HCT116 (cell line): ENCODE data around the gene TNFRSF8. TPM values are rescaled to one million over a fixed set of nuclear protein-coding genes. Genes with fewer than 3 reads are reported as not detected.

Source experiments
- ATAC-seq: fragments of 200-7000 bp; cut with Tn5 transposase; 2 replicates; pipeline ENCODE4 v1.9.1; 2020; ENCODE audit warnings: mild to moderate bottlenecking, moderate library complexity
- BruUV-seq: library from RNA; stranded (reverse); fragments of 400-500 nt; replicated peaks from 2 replicates; lab custom pipeline; 2021; lab: Mats Ljungman, UMichigan
- CTCF ChIA-PET: fragments of 300-600 bp; sonication (Branson Sonifier 250); formaldehyde crosslinking; loops from one replicate; lab custom pipeline; 2021; ENCODE audit warnings: antibody characterized with exemption; lab: Charles Lee
- POLR2A ChIA-PET: fragments of 300-600, 350-600 bp; sonication (Branson Sonifier 250); formaldehyde crosslinking; loops from one replicate; lab custom pipeline; 2021; ENCODE audit warnings: antibody characterized with exemption; lab: Charles Lee
- RAD21 ChIA-PET, 2 experiments: fragments of 300-600 bp; sonication (Branson Sonifier 250); formaldehyde crosslinking; loops; one replicate each; lab custom pipeline; 2023; ENCODE audit warnings: low total read pairs in 2 of 2; ENCODE audit not compliant: uncharacterized antibody in 2 of 2, unreplicated experiment in 2 of 2, low non-redundant PET in 1 of 2; lab: Charles Lee
- DNase-seq: peaks from one replicate; pipeline ENCODE4 v3.0.0-alpha.2; 2010; ENCODE audit warnings: low read depth, low spot score
- H2AFZ ChIP-seq: fragments of 200-600 bp; shearing (Covaris generic), sonication (generic); 2 replicates; pipeline ENCODE4 v1.6.1; 2017; ENCODE audit warnings: low read depth, mixed run types, mixed read lengths, antibody characterized with exemption, low read length; ENCODE audit not compliant: poor library complexity, severe bottlenecking
- H3K27ac ChIP-seq: 2 replicates; pipeline ENCODE4 v1.5.1; 2012; ENCODE audit warnings: low read depth, low read length
- H3K27me3 ChIP-seq: fragments of 200-600 bp; sonication (generic); 2 replicates; pipeline ENCODE4 v1.6.1; 2016; ENCODE audit warnings: mixed run types, low read length, mixed read lengths; ENCODE audit not compliant: insufficient read depth
- H3K36me3 ChIP-seq, 2 experiments: fragments of 200-500 bp in 1 of 2; fragments of 200-600 bp in 1 of 2; sonication (Bioruptor generic) in 1 of 2; sonication (generic) in 1 of 2; 2 replicates each; pipeline versions ENCODE4 v1.5.1 to v1.6.1; 2014 to 2016; ENCODE audit warnings: low read length in 2 of 2, inconsistent platforms in 1 of 2, mixed read lengths in 1 of 2, mixed run types in 1 of 2; ENCODE audit not compliant: insufficient read depth in 2 of 2, control insufficient read depth in 1 of 2
- H3K4me1 ChIP-seq, 2 experiments: fragments of 200-600 bp in 1 of 2; sonication (generic) in 1 of 2; 2 replicates each; pipeline versions ENCODE4 v1.5.1 to v1.6.1; 2012 to 2017; ENCODE audit warnings: low read length in 2 of 2, inconsistent platforms in 1 of 2, mild to moderate bottlenecking in 1 of 2, mixed read lengths in 1 of 2, mixed run types in 1 of 2, moderate library complexity in 1 of 2; ENCODE audit not compliant: insufficient read depth in 2 of 2, control insufficient read depth in 1 of 2
- H3K4me2 ChIP-seq: fragments of 200-600 bp; sonication (generic); 2 replicates; pipeline ENCODE4 v1.6.1; 2017; ENCODE audit warnings: mixed run types, low read length, mixed read lengths
- H3K4me3 ChIP-seq, 2 experiments: fragments of 200-600 bp in 1 of 2; sonication (generic) in 1 of 2; replicated peaks in 1 of 2; 2 replicates each; pipeline ENCODE4 v1.5.1; 2011 to 2016; ENCODE audit warnings: low read length in 2 of 2, control low read depth in 1 of 2, low read depth in 1 of 2, mild to moderate bottlenecking in 1 of 2, mixed read lengths in 1 of 2, mixed run types in 1 of 2
- H3K79me2 ChIP-seq: fragments of 200-600 bp; sonication (generic); 2 replicates; pipeline ENCODE4 v1.6.1; 2017; ENCODE audit warnings: mild to moderate bottlenecking, mixed run types, low read length, moderate library complexity, mixed read lengths; ENCODE audit not compliant: insufficient read depth
- H3K9ac ChIP-seq: fragments of 200-600 bp; sonication (generic); 2 replicates; pipeline ENCODE4 v1.6.1; 2016; ENCODE audit warnings: low read length, mixed read lengths
- H3K9me2 ChIP-seq: fragments of 200-600 bp; sonication (generic), shearing (Covaris generic); 2 replicates; pipeline ENCODE4 v1.6.1; 2017; ENCODE audit warnings: mixed run types, mild to moderate bottlenecking, moderate library complexity; ENCODE audit not compliant: insufficient read depth
- H3K9me3 ChIP-seq, 2 experiments: fragments of 200-500 bp in 1 of 2; fragments of 200-600 bp in 1 of 2; sonication (Bioruptor generic) in 1 of 2; sonication (generic) in 1 of 2; 2 replicates each; pipeline ENCODE4 v1.6.1; 2014 to 2017; ENCODE audit warnings: low read length in 2 of 2, mixed read lengths in 2 of 2, inconsistent platforms in 1 of 2, low read depth in 1 of 2, mild to moderate bottlenecking in 1 of 2, mixed run types in 1 of 2, moderate library complexity in 1 of 2; ENCODE audit not compliant: control insufficient read depth in 1 of 2, insufficient read depth in 1 of 2
- H4K20me1 ChIP-seq: fragments of 200-600 bp; sonication (generic), shearing (Covaris generic); 2 replicates; pipeline ENCODE4 v1.6.1; 2017; ENCODE audit warnings: mixed run types, mild to moderate bottlenecking, moderate library complexity; ENCODE audit not compliant: insufficient read depth
- CBX3 ChIP-seq: IDR thresholded peaks from 2 replicates; pipeline ENCODE4 v1.6.1; 2012; ENCODE audit warnings: low read depth
- EZH2 ChIP-seq: fragments of 200-600 bp; sonication (generic); IDR thresholded peaks from 2 replicates; pipeline ENCODE4 v1.6.1; 2017; ENCODE audit warnings: antibody characterized with exemption, mixed run types
- EZH2phosphoT487 ChIP-seq: fragments of 200-600 bp; IDR thresholded peaks from 2 replicates; pipeline ENCODE4 v1.6.1; 2018; ENCODE audit warnings: antibody characterized with exemption, borderline replicate concordance
- FOSL1 ChIP-seq: IDR thresholded peaks from 2 replicates; pipeline ENCODE4 v1.6.1; 2012; ENCODE audit warnings: low read depth
- JUND ChIP-seq: IDR thresholded peaks from 2 replicates; pipeline ENCODE4 v1.6.1; 2012
- POLR2AphosphoS5 ChIP-seq: IDR thresholded peaks from 2 replicates; pipeline ENCODE4 v1.6.1; 2011; ENCODE audit warnings: mild to moderate bottlenecking, low read depth, low read length, moderate library complexity
- RAD21 ChIP-seq: IDR thresholded peaks from 2 replicates; pipeline ENCODE4 v1.6.1; 2012; ENCODE audit warnings: low read depth, mild to moderate bottlenecking
- SP1 ChIP-seq: IDR thresholded peaks from 2 replicates; pipeline ENCODE4 v1.6.1; 2012; ENCODE audit warnings: low read depth
- SRF ChIP-seq: IDR thresholded peaks from 2 replicates; pipeline ENCODE4 v1.6.1; 2012; ENCODE audit warnings: low read depth
- TCF7L2 ChIP-seq: IDR thresholded peaks from 2 replicates; pipeline ENCODE4 v1.7.0; 2011; ENCODE audit warnings: borderline replicate concordance, inconsistent platforms; ENCODE audit not compliant: insufficient read depth, insufficient read length; ENCODE audit errors: extremely low read depth
- YY1 ChIP-seq: IDR thresholded peaks from 2 replicates; pipeline ENCODE4 v1.6.1; 2011; ENCODE audit warnings: low read length, low read depth, moderate library complexity, mild to moderate bottlenecking; ENCODE audit not compliant: insufficient replicate concordance; ENCODE audit errors: extremely low read depth
- ZNF274 ChIP-seq: fragments of 200-500 bp; sonication (Bioruptor generic); IDR thresholded peaks from 2 replicates; pipeline ENCODE4 v1.6.1; 2014; ENCODE audit warnings: mild to moderate bottlenecking, low read depth, low read length, inconsistent platforms
- intact Hi-C: fragments of 100-400 bp; cut with micrococcal nuclease; formaldehyde crosslinking; loops from 2 replicates; pipeline ENCODE4 v1.10.0; 2022
- total RNA-seq: library from RNA; stranded (reverse); gene quantifications from one replicate; pipeline ENCODE4 v1.2.1, GENCODE V29; 2021; ENCODE audit not compliant: unreplicated experiment
- TF ChIP-seq, protein P1 (sequence below), 3 experiments: fragments of 200-600 bp in 1 of 3; sonication (generic) in 1 of 3; IDR thresholded peaks in 2 of 3; conservative IDR thresholded peaks in 1 of 3; 2 replicates each; pipeline ENCODE4 v1.5.1; 2012 to 2017; ENCODE audit warnings: low read depth in 2 of 3, low read length in 2 of 3, antibody characterized with exemption in 1 of 3, borderline replicate concordance in 1 of 3, control low read depth in 1 of 3, mild to moderate bottlenecking in 1 of 3, mixed read lengths in 1 of 3, mixed run types in 1 of 3, moderate library complexity in 1 of 3; ENCODE audit not compliant: insufficient read depth in 1 of 3
- TF ChIP-seq, protein P2 (sequence below): IDR thresholded peaks from 2 replicates; pipeline ENCODE4 v1.6.1; 2012
- TF ChIP-seq, protein P3 (sequence below): IDR thresholded peaks from 2 replicates; pipeline ENCODE4 v1.6.1; 2012

The TNFRSF8 gene
- total RNA-seq, 1 experiment from 2014 or later: 0.17 TPM

DNA sequence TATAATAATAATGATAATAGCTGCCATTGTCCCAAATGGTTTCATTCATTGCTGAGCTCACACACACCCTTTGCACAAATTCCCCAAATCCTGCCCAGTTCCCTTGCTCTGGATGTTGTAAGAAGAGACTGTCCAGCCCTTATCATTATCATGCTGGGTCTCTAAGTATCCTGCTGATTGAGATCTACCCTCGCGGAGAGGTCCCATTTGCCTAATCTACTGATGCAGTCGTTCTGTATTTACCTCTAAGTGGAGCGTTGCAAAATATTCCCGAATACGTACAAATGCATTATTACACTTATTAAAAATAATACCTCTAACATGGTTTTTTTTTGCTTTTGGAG, 51.2 kb downstream of the TNFRSF8 start:
- Histone ChIP-seq H3K9me2 (no peaks in the 10 kb centered on the region), H3K36me3 (no peaks in the 10 kb centered on the region)
- no TSS peak for BruUV-seq
- TF ChIP-seq, protein P1, sequence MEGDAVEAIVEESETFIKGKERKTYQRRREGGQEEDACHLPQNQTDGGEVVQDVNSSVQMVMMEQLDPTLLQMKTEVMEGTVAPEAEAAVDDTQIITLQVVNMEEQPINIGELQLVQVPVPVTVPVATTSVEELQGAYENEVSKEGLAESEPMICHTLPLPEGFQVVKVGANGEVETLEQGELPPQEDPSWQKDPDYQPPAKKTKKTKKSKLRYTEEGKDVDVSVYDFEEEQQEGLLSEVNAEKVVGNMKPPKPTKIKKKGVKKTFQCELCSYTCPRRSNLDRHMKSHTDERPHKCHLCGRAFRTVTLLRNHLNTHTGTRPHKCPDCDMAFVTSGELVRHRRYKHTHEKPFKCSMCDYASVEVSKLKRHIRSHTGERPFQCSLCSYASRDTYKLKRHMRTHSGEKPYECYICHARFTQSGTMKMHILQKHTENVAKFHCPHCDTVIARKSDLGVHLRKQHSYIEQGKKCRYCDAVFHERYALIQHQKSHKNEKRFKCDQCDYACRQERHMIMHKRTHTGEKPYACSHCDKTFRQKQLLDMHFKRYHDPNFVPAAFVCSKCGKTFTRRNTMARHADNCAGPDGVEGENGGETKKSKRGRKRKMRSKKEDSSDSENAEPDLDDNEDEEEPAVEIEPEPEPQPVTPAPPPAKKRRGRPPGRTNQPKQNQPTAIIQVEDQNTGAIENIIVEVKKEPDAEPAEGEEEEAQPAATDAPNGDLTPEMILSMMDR (IDR thresholded peaks at IDR 0.05 in 2 of 3, conservative IDR thresholded peaks at IDR 0.05 in 1 of 3; ENCODE audit: borderline replicate concordance in 1 of 3, insufficient read depth in 1 of 3, low read depth in 2 of 3, low read length in 2 of 3): no peak
- TF ChIP-seq EZH2phosphoT487: no peak
- TF ChIP-seq TCF7L2: no peak
- TF ChIP-seq, protein P2, sequence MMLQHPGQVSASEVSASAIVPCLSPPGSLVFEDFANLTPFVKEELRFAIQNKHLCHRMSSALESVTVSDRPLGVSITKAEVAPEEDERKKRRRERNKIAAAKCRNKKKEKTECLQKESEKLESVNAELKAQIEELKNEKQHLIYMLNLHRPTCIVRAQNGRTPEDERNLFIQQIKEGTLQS: no peak
- no peak for TF ChIP-seq CBX3
- TF ChIP-seq, all 23 proteins: peak for 0
- intact Hi-C loops: no loop called here
- no peaks in the 10 kb centered on the region for H4K20me1 ChIP-seq
- no peaks in the 10 kb centered on the region for H3K9me3 ChIP-seq
- no peaks in the 10 kb centered on the region for H3K79me2 ChIP-seq
- no peaks in the 10 kb centered on the region for H3K27me3 ChIP-seq
- ChIA-PET CTCF (interaction anchor here (2.1 kb wide), 1 partner anchor 10 kb away, joined by 11 read pairs; no protein-coding TSS in a partner anchor), POLR2A (no interaction called here), RAD21 (no interaction called here)
- no peak overlapping the region for H2AFZ ChIP-seq
- no peak overlapping the region for H3K4me3 ChIP-seq
- no peak for DNase-seq
- ATAC-seq: no peak
- no peak overlapping the region for H3K4me2 ChIP-seq
- H3K9ac ChIP-seq: no peak overlapping the region
- no peak overlapping the region for H3K27ac ChIP-seq
- H3K4me1 ChIP-seq: no peaks in the 10 kb centered on the region; a peak in 1 of 4 replicates

DNA sequence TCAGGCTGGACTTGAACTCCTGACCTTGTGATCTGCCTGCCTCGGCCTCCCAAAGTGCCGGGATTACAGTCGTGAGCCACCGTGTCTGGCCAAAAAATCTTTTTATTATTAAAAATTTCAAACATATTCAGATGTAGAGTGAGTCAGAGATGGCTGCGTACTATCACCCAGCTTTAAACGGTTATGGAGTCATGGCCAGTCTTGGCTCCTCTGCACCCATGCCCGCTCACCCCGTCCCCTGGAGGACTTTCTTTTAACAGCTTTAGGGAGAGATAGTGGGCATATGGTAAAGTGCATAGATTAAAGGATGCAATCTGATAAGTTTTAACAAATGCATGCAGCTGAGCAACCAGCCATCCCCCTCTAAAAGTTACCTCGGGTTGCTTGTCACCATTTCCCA, 51.8 kb downstream of the TNFRSF8 start:
- no peaks in the 10 kb centered on the region for H4K20me1 ChIP-seq
- no peak overlapping the region for H3K4me3 ChIP-seq
- H3K27me3 ChIP-seq: no peaks in the 10 kb centered on the region
- CTCF ChIA-PET: interaction anchor here (2.1 kb wide), 1 partner anchor 10 kb away, joined by 11 read pairs; no protein-coding TSS in a partner anchor
- H3K4me2 ChIP-seq: no peak overlapping the region
- H2AFZ ChIP-seq: no peak overlapping the region
- POLR2A ChIA-PET: no interaction called here
- DNase-seq (no peak), ATAC-seq (no peak)
- H3K4me1 ChIP-seq: no peaks in the 10 kb centered on the region; a peak in 1 of 4 replicates
- H3K79me2 ChIP-seq: no peaks in the 10 kb centered on the region
- BruUV-seq: no TSS peak
- H3K9ac ChIP-seq: no peak overlapping the region
- no peaks in the 10 kb centered on the region for H3K9me2 ChIP-seq
- H3K27ac ChIP-seq: no peak overlapping the region
- RAD21 ChIA-PET: no interaction called here
- H3K36me3 ChIP-seq: no peaks in the 10 kb centered on the region
- H3K9me3 ChIP-seq: no peaks in the 10 kb centered on the region
- intact Hi-C loops: no loop called here
- TF ChIP-seq SP1: no peak
- TF ChIP-seq, protein P2: no peak
- no peak for TF ChIP-seq SRF
- TF ChIP-seq FOSL1: no peak
- no peak for TF ChIP-seq EZH2
- no peak for TF ChIP-seq POLR2AphosphoS5
- no peak for TF ChIP-seq ZNF274
- TF ChIP-seq YY1: no peak
- TF ChIP-seq, protein P3, sequence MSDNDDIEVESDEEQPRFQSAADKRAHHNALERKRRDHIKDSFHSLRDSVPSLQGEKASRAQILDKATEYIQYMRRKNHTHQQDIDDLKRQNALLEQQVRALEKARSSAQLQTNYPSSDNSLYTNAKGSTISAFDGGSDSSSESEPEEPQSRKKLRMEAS: no peak
- no peak for TF ChIP-seq JUND
- TF ChIP-seq RAD21: no peak
- TF ChIP-seq, protein P1 (IDR thresholded peaks at IDR 0.05 in 2 of 3, conservative IDR thresholded peaks at IDR 0.05 in 1 of 3; ENCODE audit: borderline replicate concordance in 1 of 3, insufficient read depth in 1 of 3, low read depth in 2 of 3, low read length in 2 of 3): no peak
- TF ChIP-seq EZH2phosphoT487: no peak
